ENCODE measurements around the gene JAKMIP1.
A peak's percentile ranks its signal among the peaks of the same experiment; 100 is the strongest.
"Not testable (repeated sequence)": the region's sequence is repeated elsewhere in the genome, so short reads cannot be mapped to it uniquely, and the experiment has no call there.

JAKMIP1 gene

DNA sequence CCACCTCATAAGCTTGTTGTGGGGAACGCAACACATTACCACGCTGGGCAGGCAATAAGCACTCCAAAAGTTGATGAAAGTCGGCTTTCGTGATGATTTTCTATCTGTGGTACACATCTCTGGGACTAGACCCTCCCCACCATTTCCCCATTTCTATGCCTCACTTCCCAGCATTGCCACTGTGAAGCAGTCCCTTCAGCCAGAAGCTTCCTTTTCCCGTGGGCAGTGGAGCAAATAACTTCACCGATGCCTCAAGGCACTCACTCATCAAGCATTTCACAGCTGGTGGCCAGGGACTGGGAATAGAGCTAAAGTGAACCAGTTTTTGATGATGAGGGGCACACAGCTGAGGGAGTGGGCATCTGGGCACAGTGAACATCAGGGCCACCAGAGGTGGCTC, 201.0 kb downstream of the JAKMIP1 start:
- H3K4me3 ChIP-seq (ENCODE audit: low read length): no peak overlapping the region
- no peak for DNase-seq (ENCODE audit: low read depth)
- TF ChIP-seq, protein P1, sequence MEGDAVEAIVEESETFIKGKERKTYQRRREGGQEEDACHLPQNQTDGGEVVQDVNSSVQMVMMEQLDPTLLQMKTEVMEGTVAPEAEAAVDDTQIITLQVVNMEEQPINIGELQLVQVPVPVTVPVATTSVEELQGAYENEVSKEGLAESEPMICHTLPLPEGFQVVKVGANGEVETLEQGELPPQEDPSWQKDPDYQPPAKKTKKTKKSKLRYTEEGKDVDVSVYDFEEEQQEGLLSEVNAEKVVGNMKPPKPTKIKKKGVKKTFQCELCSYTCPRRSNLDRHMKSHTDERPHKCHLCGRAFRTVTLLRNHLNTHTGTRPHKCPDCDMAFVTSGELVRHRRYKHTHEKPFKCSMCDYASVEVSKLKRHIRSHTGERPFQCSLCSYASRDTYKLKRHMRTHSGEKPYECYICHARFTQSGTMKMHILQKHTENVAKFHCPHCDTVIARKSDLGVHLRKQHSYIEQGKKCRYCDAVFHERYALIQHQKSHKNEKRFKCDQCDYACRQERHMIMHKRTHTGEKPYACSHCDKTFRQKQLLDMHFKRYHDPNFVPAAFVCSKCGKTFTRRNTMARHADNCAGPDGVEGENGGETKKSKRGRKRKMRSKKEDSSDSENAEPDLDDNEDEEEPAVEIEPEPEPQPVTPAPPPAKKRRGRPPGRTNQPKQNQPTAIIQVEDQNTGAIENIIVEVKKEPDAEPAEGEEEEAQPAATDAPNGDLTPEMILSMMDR (IDR thresholded peaks at IDR 0.05; ENCODE audit: insufficient read depth, low read depth, low read length, missing control alignments): no peak

GRCh38 chr4:5998333-5998936, 201.9 kb downstream of the JAKMIP1 start:
- TF ChIP-seq, protein P1 (IDR thresholded peaks at IDR 0.05; ENCODE audit: insufficient read depth, low read depth, low read length, missing control alignments): peak; percentile 49
- H3K4me3 ChIP-seq (ENCODE audit: low read length): no peak overlapping the region
- peak; percentile 28 for DNase-seq (ENCODE audit: low read depth)

DNA sequence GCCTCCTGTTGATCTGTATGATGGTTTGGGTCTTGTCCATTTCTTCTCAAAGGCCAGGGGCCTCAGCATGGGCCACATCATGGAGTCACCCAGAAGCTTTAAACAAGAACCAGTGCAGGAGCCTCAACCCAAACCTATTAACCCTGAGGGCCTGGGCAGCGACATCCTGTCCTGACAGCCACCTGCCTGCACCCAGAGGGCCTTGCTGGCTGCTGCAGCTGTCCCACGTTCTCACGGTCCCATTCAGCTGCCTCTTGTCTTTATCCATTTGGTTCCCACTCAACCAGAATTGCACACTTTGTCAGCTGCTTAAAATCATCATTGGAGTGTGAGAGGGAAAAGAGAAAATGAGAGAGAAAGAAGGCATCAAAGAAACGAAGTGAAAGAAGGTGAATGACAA, 203.7 kb downstream of the JAKMIP1 start:
- no peak overlapping the region for H3K4me3 ChIP-seq (ENCODE audit: low read length)
- TF ChIP-seq, protein P1 (IDR thresholded peaks at IDR 0.05; ENCODE audit: insufficient read depth, low read depth, low read length, missing control alignments): no peak
- no peak for DNase-seq (ENCODE audit: low read depth)

GRCh38 chr4:5995901-5996623, 204.3 kb downstream of the JAKMIP1 start:
- H3K4me3 ChIP-seq (ENCODE audit: low read length): no peak overlapping the region
- no peak for DNase-seq (ENCODE audit: low read depth)
- TF ChIP-seq, protein P1 (IDR thresholded peaks at IDR 0.05; ENCODE audit: insufficient read depth, low read depth, low read length, missing control alignments): no peak

DNA sequence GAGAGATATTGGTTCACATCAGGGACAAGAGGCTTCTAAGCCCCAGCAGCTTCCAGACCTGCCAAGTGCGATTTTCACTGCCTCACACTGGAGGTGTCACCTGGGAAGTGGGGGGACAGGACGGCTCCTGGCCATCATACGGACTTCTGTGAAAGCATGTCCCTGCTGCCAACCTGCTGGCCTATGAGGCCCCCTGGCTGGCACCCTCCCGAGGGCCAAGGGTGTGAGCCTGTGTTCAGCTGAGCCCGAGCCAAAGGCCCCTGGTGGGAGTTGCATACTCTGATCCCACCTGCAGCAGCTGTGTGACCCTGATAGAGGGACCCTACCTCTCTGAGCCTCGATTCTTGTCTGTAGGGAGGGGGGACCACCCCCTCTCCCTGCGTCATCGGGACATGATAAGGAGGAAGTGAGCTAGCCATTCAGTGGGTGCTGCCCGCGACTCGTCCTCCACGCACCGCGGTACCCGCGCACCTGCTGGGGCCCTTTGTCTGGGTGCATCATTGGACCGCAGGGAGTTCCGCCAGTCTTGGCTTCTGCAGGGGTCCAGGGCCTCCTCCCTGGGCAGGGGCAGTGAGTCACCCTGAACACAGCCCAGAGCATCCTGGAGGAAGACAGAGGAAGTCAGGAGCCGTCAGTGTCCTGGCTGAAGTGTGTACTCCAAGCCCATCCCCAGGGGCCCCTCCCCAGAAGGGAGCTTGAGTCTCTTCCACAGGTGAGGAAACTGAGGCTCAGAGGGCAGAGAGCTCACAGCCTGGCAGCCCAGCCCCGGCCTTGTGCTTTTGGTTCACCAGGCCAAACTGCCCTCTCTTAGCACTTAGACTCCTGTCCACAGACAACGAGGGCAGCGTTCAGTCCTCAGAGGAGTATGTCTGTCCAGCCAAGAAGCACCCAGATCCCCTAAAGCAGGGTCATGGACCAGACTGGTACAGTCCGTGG, 206.2 kb downstream of the JAKMIP1 start:
- TF ChIP-seq, protein P1 (IDR thresholded peaks at IDR 0.05; ENCODE audit: insufficient read depth, low read depth, low read length, missing control alignments): no peak
- no peak for DNase-seq (ENCODE audit: low read depth)
- no peak overlapping the region for H3K4me3 ChIP-seq (ENCODE audit: low read length)

DNA sequence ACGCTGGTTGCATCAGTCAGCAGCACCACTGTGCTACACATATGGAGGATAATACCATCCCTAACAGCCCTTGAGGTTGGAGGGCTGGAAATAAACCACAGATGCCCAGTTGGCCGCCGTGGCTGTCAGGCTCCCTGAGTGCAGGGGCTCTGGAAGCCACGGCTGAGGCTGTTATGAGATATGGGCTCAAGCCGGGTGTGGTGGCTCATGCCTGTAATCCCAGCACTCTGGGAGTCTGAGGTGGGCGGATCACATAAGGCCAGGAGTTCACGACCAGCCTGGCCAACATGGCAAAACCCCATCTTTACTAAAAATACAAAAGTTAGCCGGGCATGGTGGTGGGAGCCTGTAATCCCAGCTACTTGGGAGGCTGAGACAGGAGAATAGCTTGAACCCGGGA, 207.0 kb downstream of the JAKMIP1 start:
- DNase-seq (ENCODE audit: low read depth); H3K4me3 ChIP-seq (ENCODE audit: low read length): not testable (repeated sequence)

DNA sequence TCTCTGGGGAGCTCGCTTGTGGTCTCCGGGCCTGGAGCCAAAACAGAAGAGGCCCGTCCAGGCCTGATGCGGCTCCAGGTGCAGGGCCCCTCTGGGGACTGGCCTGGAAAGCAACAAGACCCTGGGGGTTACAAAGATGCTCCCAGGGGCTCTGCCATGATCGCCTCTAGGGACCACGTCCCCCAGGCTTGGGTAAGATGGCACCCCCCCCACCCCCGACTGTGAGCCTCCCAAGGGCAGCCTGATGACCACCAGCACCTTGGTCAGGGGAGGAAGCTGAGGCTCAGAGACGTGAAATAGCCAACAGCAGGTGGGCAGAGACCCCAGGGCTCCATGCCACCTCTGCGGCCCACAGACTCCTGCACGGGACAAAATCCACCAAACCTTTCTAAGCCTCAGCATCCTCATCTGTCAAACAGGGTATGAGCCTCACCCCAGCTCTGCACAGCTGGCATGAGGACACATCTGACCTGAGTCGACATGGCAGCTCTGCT, 207.5 kb downstream of the JAKMIP1 start:
- no peak for DNase-seq (ENCODE audit: low read depth)
- H3K4me3 ChIP-seq (ENCODE audit: low read length): no peak overlapping the region
- TF ChIP-seq, protein P1 (IDR thresholded peaks at IDR 0.05; ENCODE audit: insufficient read depth, low read depth, low read length, missing control alignments): no peak
